LHCN-M2 (cell line): Measurements from ENCODE around the gene SIGLEC6. TPM values are rescaled to one million over a fixed set of nuclear protein-coding genes. Genes with fewer than 3 reads are reported as not detected.

Experiments used
- DNase-seq: peaks from one replicate; pipeline ENCODE4 v3.0.0-alpha.2; 2012; ENCODE audit warnings: low read depth
- total RNA-seq: library from RNA; depleted of rRNA; stranded (reverse); fragments of >200 nt; gene quantifications from 2 replicates; pipeline ENCODE4 v1.2.3, GENCODE V29; 2014; rRNA removed

SIGLEC6 gene
- total RNA-seq, 1 experiment from 2014 or later, result not detected

DNA sequence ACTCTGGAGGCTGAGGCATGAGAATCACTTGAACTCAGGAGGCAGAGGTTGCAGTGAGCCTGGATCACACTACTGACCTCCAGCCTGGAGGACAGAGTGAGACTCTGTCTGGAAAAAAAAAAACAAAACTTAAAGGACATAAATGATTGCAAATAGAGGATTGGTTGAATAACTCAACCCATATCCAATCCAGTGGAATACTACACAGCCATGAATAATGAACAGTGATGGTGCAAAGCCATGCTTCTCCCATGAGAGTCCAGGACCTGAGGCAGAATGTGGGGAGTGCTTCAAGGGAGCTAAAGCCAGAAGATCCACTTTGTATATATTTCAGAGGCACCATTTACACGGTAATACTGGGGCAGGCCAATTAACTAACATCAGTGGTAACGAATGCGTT is 55.3 kb downstream of the SIGLEC6 start:
- no peak for DNase-seq

DNA sequence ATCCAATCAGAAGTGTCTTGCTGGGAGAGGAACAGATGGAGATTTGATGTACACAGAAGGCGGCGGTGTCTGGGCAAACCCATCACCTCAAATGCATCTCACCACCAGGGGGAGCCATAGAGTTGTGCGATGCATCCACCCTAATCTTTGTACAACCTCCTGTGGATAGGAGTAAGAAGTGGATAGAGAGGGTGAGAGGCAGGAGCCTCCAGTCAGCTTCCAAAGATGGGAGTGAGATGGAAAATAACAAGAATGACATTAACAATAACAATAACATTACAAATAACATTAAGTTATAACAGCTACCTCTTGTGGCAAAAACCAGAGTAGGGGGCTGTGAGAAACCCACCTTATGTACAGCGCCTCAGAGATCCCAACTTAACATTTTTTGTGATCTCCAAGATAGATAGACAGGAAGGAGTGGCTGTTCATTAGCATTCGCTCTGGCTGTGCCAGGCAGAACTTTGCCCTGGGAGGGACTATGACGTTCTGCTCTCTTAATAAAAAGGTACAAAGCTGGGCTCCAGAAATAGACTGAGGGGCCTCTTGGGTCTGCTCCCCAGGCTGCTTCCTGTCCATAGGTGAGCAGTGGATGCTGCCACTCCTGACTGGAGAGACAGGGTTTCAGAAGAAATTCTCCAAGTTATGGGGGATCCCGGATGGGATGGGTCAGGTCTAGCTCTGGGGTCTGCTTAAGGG is 58.3 kb downstream of the SIGLEC6 start:
- DNase-seq, result peak; percentile 58

DNA sequence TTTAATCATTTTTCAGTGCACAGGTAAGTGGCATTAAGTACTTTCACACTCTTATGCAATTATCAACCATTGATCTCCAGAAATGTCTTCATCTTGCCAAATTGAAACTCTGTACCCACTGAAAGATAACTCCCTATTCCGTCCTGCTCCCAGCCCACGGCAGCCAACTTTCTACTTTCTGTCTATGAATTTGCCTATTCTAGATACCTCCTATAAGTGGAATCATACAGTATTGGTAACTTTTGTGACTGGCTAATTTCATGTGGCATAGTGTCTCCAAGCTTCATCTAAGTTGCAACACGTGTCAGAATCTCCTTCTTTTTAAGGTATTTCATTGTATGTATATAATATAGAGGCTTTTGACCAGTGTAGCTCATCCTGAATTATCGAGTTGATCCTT is 58.9 kb downstream of the SIGLEC6 start:
- DNase-seq, result no peak

DNA sequence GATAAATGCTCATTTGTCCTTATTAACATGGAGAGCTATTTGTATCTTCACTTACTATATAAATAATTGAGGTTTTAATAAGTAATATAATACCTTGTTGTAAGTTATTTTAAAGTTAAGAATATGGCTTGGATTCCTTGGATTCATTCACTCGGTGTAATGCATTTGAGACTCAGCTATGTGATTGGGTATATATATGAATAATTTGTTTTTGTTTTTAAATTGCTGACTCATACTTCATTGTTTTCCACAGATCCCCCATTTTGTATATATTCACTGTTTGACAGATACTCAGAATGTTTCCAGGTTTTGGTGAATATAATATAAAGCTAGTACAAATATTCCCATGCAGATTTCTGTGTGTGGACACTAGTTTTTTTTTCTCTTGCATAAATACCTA is 59.9 kb downstream of the SIGLEC6 start:
- DNase-seq, result no peak

DNA sequence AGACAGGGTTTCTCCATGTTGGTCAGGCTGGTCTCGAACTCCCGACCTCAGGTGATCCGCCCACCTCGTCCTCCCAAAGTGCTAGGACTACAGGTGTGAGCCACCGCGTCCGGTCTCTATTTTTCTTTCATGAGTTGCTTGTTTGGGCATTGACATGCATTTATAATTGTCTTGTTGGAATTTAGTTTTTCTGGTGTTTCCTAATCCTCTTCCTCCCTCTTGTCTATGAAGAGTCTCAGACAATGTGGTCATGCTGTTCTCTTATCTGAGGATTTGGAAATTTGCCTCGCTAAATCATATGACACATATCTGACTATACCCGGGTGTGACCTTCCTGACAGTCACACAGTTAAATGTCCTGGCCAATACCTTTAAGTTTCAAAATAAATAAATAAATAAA is 60.5 kb downstream of the SIGLEC6 start:
- no peak for DNase-seq

DNA sequence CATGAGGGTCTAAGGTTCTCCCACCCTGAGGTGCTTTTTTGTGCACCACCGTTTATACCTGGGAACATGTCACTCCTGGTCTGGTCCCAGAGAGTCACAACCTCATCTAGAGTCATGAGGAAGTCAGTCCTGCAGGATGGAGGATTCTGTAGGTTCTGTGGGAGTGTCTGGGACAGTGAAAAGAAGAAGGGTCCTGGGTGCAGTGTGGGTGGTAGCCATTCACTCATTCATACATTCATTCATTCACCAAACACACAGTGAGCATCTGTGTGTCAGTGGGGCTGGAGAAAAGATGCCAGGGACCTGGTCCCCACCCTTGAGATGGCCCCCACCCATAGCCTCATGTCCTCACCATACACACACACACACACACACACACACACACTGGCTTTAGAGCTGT is 61.8 kb downstream of the SIGLEC6 start:
- no peak for DNase-seq

DNA sequence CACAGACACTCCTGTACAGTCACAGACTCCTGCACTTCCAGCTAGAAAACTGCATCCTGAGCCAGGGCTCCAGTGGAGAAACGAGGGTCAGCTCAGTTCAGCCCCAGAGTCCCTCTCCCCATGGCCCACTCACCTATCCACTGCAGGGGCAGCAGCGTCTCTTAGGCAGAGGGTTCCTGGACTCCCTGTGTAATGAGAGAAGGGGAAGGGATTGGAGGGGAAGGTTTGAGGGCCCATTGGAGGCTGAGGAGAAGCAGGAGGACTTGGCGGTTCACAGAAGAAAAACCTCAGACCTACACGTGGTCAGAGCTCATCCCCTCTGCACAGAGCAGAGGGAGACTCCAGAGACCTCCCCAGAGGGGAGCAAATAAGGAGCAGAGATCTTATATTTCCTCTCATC is 62.3 kb downstream of the SIGLEC6 start:
- no peak for DNase-seq

DNA sequence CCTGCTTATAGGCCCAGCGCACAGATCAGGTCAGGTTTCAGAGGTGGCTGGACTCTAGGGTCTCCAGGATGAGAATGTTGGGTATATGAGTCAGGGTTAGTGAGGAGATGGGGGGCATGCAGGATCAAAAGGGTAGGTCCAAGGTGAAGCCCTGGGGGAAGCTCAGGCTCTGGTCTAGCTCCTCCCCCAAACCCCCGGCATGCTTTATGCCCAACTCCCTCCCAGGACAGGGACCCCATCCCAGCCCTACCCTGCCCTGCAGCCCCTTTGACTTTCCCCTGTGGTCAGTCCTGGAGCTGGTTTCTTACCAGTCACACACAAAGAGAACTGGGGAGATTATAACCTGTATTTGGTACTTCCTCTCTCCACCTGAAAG is 62.9 kb downstream of the SIGLEC6 start:
- DNase-seq, result no peak

DNA sequence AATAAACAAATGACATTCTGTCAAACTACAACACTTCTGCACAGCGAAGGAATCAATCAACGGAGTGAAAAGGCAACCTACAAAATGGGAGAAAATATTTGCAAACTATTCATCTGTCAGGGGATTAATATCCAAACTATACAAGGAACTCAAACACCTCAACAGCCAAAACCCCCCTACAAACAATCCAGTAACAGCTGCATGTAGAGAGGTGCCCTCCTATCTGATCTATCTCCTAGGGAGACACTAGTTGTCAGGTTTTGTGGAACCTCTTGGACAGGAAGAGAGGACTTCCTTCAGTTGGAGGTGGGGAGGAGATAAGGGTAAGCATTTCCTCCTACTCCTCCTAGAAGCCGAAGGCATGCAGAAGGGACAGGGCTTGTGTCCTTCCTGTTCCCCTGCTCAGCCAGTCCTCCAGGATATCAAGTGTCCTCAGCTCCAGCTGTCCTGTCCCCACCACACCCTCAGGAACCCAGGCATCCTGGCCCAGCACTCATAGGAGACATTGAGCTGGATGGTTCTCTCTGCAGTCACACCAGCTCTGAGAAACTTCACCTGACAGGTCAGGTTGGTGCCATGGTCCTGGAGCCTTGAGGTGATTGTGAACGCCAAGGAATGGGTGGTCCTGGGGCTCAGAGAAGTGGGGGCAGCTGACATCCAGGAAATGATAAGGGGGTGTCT is 63.5 kb downstream of the SIGLEC6 start:
- DNase-seq, result no peak

Other genes with a start within 250 kb of the SIGLEC6 start
- gene IGLON5, start 220.0 kb downstream of the SIGLEC6 start, total RNA-seq, result not detected in 2 replicates
- 0.77 and 1.2 TPM in 2 replicates for gene VSIG10L, start 189.5 kb downstream of the SIGLEC6 start, total RNA-seq
- gene ETFB, start 165.3 kb downstream of the SIGLEC6 start, total RNA-seq, result 93.4 and 100 TPM in 2 replicates
- gene CLDND2, start 162.7 kb downstream of the SIGLEC6 start, total RNA-seq, result not detected in 2 replicates
- not detected in 2 replicates for gene NKG7, start 159.0 kb downstream of the SIGLEC6 start, total RNA-seq
- gene LIM2, start 143.7 kb downstream of the SIGLEC6 start, total RNA-seq, result not detected in 2 replicates
- gene C19orf84, start 141.1 kb downstream of the SIGLEC6 start, total RNA-seq, result not detected in 2 replicates
- not detected in 2 replicates for gene SIGLEC10, start 114.0 kb downstream of the SIGLEC6 start, total RNA-seq
- gene SIGLEC8, start 73.2 kb downstream of the SIGLEC6 start, total RNA-seq, result not detected in 2 replicates
- gene CEACAM18, start 53.1 kb downstream of the SIGLEC6 start, total RNA-seq, result not detected in 2 replicates
- gene SIGLEC12, start 29.9 kb downstream of the SIGLEC6 start, total RNA-seq, result not detected in 2 replicates
- gene ZNF175, start 39.6 kb upstream of the SIGLEC6 start, total RNA-seq, result 2.9 and 4.0 TPM in 2 replicates
- gene SIGLEC5, start 98.7 kb upstream of the SIGLEC6 start, total RNA-seq, result not detected in 2 replicates
- gene SIGLEC14, start 115.2 kb upstream of the SIGLEC6 start, total RNA-seq, result not detected in 2 replicates
- 12.9 and 27.3 TPM in 2 replicates for gene SPACA6, start 161.7 kb upstream of the SIGLEC6 start, total RNA-seq
- gene HAS1, start 192.3 kb upstream of the SIGLEC6 start, total RNA-seq, result 59.1 and 139 TPM in 2 replicates
- 9.7 and 10.9 TPM in 2 replicates for gene FPR1, start 220.2 kb upstream of the SIGLEC6 start, total RNA-seq
- gene FPR2, start 229.5 kb upstream of the SIGLEC6 start, total RNA-seq, result 0.40 and 1.8 TPM in 2 replicates